ENCODE results near the gene ATP2C2.
"Not testable (repeated sequence)": the region's sequence is repeated elsewhere in the genome, so short reads cannot be mapped to it uniquely, and the experiment has no call there.

ATP2C2 gene

DNA sequence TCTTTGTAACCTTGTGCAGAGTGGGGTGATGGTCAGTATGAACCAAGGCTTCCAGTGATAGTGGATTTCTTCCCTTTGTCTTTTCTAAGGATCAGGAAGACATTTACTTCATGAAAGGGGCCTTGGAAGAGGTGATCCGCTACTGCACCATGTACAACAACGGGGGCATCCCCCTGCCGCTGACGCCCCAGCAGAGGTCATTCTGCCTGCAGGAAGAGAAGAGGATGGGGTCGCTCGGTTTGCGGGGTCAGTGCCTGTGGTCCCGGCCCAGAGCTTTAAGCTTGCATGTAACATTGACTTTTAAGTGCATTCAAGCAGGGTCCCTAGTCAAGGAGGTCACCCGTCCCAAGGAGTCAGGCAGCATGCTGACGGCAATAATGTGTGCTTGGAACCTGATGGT is 80.1 kb downstream of the ATP2C2 start:
- DNase-seq: no peak

DNA sequence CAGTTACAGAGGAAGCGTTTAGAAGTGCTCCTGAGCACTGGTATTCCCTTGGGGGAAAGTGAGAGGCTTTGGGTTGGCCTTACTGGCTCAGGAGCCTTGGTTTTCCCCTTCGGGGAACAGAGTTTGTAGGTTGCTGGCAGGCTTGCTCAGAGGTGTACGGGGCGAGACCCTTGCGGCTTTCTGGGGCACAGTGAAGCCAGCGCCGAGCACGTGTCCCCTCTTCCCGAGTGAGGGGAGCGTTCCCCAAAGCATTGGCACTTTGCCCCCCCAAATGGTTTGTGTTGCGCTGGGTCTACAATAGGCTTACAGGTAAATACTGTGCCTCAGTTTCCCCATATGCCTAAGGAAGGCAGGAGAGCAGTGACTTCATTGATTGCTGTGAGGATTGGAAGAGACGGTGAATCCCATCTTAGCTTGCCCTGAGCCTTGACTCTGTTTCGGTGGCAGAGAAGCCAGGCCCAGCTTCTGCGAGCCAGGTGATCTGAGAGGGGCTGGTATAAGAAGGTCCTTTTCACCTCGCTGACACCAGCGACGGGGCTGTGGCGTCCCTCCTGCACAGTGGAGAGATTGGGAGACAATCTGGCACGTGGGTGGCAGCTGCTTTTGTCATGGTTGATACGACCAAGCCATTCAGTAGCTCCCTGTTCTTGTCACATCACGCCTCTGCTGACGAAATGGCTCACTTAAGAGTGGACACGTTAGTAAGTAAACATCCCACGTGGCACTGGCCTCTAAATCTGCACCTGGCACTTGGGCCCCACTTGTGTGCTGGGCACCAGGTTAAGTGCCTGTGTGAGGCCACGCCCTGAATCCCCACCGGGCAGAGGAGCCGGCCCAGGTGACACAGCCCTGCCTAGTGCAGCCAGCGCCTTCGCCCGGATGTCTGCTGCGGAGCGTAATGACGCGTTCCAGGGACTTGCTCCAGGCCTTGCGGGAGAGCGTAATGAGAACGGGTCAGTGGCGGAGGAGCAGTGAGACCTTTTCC is 81.1 kb downstream of the ATP2C2 start:
- DNase-seq: no peak

DNA sequence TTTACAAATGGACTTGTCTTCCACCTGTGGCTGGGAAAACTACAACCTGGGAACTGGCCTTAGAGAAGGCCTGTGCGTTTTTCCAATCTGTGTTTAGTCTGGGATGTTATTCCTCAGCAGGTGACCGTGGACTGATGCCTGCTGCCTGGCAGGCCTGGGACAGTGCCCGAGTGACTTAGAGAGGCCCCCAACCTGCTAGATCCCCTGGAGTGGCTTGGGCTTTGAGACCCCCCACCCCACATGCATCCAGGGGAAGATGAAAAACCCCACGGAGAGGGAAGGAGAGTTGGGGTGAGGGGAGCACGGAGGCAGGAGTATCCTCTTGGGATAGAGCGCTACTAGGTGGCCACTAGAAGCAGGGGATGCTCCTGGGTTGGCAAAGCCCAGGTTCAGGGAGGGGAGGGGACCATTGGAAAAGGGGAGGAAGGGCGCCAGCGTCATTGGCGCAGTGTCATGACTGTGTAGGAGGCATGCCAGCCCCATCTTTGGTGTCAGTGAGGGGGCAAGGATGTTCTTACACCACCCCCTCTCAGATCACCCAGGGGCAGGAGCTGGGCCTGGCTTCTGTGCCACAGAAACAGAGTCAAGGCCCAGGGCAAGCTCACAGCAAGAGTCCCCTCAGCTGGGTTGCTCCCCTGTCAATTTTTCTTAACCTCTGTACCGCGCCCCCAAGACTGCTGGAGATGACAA is 82.0 kb downstream of the ATP2C2 start:
- DNase-seq: no peak

DNA sequence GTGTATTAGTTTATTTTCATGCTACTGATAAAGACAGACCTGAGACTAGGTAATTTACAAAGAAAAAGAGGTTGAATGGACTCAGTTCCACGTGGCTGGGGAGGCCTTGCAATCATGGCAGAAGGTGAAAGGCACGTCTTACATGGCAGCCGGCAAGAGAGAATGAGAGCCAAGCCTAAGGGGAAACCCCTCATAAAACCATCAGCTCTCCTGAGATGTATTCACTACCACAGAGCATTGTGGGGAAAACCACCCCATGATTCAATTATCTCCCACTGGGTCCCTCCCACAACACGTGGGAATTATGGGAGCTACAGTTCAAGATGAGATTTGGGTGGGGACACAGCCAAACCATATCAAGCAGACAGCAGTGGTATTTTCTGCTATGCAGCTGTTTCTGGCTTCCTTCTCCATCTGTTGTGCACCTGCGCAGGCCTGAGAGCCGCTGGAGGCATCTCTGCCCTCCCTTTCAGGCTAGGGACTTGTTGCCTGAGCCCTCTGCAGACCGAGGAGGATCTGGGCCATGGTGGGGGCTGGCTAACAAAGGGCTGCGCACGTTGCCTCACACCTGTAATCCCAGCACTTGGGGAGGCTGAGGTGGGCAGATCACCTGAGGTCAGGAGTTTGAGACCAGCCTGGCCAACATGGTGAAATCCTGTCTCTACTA is 82.8 kb downstream of the ATP2C2 start:
- DNase-seq: not testable (repeated sequence)

DNA sequence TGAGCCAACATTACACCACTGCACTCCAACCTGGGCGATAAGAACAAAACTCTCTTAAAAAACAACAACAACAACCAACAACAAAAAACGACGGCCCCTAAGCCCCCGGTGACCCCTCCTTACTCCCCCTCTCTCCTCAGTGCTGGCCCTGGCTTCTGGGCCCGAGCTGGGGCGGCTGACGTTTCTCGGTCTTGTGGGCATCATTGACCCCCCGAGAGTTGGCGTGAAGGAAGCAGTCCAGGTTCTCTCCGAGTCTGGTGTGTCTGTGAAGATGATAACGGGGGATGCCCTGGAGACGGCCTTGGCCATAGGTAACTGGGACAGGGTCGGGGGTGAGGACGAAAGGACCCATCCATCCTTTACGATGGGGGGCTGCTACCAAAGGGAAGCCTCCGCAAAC is 83.4 kb downstream of the ATP2C2 start:
- DNase-seq: no peak

DNA sequence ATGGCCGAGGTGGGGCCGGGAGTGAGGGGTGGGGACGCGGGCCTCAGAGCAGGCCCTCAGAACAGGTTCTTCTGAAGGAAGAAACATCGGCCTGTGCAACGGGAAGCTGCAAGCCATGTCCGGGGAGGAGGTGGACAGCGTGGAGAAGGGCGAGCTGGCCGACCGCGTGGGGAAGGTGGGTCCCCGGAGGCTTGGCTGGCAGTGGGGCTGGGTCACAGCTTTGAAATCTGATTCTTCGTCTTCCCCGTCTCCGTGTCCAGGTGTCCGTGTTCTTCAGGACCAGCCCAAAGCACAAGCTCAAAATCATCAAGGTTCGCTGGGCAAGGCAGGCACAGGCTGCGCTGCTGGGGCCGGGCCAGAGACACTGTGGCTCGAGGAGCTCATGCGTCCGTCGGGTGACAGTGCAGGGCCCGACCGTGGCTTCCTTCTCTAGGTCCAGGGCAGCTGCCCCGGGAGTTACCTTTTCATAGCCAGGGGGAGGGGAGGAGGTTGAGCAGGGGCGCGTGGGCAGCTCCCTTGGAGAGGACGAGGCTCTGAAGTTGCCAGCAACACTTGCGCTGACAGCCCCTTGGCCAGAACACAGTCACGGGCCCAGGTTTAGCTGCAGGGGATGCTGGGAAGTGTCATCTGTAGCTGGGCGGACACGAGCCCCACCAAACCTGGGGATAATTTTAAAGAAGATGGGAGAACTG is 84.9 kb downstream of the ATP2C2 start:
- DNase-seq: no peak

DNA sequence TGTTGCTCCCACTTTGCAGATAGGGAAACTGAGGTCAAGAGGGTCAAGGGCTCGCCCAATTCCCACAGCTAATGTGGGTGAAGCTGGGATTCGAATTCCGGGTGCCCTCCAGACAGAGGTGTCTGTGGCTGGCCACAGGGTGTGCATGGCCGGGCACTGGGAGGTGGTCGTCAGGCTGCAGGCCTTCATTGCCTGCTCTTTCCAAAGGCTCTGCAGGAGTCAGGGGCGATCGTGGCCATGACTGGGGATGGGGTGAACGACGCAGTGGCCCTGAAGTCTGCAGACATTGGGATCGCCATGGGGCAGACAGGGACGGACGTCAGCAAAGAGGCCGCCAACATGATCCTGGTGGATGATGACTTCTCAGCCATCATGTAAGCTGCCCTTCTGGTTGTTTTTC is 86.3 kb downstream of the ATP2C2 start:
- DNase-seq: no peak

DNA sequence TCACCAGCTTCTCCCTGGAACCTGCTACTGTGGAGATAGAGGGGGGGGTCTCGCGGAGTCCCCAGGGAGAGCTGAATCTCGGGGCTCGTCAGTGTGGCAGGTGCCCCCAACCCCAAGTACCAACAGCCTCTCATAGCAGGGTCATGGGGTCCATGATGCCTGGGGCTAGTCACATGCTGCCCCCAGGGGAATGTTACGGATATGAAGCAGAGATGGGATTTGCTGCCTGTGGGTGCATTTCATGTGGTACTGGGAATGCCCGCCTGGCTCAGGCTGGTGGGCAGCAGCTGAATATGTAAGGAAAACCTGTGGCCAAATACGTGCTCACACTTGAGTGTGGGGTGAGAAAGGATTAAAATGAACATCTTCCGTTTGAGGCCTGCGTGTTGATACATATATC is 86.7 kb downstream of the ATP2C2 start:
- no peak for DNase-seq

DNA sequence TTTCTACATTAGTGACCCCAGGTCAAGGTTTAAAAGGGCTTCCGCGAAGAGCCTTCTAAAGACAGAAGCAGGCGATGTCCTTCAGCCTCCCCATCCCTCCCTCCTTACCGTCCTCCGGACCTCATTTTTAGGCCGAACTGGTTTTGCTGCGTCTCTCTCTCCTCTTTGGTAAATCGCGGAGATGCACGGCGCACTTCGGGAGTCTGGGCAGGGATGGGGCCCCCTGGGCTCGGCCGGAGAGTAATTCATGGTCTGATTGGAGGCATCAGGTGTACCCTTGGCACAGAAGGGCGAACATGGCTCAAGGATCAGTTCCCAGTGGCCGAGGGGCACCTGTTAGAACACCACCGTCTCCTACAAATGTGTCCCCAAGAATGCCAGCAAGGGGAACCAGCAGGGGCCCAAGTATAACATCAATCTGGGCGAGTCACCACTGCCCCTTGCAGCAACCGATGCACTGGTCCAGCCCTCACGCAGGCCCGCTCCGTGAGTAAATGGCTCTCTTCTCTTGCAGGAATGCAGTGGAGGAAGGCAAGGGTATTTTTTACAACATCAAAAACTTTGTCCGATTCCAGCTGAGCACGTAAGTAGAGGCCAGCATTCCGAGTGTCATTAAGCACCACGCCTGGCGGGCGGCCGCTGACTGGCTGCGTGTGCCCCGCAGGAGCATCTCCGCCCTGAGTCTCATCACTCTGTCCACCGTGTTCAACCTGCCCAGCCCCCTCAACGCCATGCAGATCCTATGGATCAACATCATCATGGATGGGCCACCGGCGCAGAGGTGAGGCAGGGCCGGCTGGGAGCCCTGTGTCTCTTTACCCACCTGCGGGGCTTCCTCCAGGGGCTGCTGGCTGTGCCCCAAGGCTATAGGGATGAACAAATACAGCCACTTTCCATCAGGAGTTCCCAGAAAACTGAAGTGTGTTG is 90.5 kb downstream of the ATP2C2 start:
- DNase-seq: no peak

DNA sequence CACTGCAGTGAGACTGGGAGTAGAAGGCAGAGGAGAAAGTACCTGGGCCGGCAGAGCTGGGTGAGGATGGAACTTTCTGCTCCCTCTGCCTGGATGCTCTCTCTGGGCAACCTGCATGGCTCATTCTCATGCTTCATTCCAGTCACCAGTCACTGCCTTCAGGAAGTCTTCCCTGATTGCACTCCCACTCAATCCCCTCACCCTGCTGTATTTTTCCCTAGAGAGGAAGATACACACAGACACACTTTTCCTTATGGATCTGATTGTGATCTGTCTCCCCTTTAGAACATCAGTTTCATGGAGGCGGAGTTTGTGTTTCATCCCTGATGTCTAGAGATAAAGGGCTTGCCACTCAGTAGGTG is 91.2 kb downstream of the ATP2C2 start:
- DNase-seq: no peak

DNA sequence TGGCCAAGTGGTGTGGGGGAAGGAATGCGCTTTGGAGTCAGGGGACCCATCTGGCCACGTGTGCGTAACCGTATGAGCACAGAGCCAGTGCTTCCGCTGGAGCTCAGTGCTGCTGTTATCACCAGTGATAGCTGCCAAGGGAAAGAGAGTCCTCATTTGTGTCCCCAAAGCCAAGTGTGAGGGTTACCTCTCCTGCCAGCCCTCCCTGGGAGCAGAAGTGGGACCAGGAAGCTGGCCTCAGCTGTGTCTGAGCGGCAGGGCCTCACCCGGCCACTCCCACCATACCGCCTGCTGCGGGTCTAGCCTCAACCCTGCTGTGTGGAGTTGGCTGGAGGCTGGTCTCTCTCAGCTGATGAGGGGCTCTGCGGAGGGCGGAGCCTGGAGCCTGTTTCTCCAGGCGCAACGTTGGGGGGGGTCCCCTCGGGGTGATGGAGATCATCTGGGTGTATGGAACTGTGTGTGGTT is 91.6 kb downstream of the ATP2C2 start:
- DNase-seq: no peak

DNA sequence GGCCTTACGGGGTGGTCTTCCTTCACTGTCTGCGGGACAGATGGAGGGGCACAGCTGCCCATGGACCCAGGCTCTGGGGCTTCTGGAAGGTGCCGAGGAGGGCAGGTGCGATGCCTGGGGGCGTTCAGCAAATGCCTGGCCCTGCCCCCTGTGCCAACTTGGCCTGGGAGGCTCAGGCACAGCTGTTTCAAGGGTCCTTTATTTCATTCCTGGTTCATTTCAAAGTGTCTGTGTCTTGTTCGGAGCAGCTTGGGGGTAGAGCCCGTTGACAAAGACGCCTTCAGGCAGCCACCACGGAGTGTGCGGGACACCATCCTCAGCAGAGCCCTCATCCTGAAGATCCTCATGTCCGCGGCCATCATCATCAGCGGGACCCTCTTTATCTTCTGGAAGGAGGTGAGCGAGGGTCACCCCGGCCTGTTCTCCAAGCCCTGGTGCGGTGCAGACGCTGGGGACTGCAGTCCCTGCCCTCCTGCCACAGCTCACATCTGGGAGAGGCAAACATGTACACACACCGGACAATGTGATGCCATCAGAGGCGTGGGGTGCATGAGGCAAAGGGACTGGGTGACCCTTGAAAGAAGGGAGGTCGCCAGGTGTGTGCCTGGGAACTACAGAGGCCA is 92.2 kb downstream of the ATP2C2 start:
- no peak for DNase-seq

DNA sequence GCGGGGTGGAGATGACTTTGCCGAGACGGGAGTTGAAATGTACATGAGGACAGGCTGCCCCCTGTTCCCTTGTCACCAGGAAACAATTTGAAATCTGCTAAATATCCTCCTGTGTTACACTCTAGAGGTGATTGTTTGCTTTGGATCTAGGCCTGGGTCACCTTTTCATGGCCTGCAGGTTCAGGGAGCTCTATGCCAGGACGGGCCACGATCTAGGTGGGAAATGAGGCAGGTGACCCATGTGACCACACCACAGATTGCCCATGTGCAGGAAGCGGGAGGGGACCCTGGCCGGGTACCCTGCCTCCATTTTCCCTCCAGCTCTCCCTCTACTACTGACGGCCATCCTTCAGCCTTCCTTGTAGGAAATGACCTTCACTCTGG is 92.7 kb downstream of the ATP2C2 start:
- DNase-seq: no peak

DNA sequence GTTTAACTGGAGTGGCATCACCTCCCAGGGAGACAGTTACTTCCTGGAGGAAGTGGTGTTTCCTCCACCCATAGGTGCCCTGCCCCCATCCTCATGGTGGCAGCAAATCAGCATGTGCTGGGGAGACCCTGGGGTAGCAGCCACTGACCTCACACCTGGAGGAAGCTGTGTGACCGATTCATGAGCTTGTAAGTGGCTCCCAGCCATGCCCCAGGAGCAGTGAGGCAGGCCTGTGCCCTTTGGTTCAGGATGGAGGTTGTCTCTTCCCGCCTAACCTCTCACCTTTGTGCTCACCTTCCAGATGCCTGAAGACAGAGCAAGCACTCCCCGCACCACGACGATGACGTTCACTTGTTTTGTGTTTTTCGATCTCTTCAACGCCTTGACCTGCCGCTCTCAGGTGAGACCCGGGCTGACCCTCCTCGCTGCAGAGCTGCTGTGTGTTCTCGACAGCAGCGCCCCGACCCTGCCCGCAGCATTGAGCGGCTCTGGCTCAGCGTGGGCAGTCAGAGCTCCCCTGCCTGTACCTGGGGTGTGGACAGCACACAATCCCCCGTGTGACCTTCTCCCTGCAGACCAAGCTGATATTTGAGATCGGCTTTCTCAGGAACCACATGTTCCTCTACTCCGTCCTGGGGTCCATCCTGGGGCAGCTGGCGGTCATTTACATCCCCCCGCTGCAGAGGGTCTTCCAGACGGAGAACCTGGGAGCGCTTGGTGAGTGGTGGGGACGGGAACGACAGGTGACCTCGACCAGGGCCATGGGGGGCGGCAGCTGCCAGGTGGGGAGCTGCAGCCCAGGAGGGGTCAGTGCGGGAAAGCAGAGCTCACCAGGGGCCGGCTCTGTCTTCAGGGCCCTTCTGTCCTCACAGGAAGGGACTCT is 93.3 kb downstream of the ATP2C2 start:
- no peak for DNase-seq

DNA sequence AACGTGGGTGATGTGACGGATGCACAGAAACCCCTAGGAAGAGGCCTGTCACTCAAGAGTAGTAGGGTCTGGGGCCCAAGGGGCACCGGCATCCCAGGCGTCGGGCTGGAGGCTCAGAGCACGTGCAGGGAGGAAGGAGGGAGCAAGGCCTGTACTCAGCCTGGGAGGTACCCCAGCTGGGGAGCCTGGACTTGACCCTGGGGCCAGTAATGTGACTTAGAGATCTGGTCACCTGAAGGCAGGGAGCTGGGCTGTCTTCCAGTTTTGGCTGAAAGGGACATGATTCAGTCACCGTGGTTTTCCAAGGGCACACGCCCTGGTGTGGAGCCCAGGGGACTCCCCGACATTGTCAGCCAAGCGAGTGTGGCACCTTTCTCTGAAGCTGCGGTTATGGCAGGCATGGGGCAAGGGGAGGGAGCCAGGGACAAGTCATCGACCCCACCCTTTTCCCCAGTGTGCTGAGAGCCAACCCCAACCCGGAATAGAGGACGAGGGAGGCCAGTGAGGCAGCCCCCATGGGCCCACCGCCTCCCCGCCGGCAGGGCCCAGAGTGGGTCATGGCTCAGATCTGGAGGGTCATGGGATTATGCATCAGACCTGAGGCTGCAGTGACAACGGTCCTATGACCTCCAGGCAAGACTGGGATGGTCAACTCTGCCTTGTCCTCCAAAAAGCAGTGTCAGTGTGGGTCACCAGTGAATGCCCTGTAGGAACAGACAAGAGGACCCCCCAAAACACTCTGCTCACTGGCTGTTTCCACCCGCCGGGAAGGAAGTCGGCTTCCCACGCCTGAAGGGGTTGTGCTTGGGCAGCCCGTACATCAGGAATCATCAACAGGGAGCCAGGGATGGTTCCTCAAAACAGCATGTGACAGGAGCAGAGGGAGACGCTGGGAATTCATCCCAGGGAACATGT is 94.2 kb downstream of the ATP2C2 start:
- DNase-seq: no peak

DNA sequence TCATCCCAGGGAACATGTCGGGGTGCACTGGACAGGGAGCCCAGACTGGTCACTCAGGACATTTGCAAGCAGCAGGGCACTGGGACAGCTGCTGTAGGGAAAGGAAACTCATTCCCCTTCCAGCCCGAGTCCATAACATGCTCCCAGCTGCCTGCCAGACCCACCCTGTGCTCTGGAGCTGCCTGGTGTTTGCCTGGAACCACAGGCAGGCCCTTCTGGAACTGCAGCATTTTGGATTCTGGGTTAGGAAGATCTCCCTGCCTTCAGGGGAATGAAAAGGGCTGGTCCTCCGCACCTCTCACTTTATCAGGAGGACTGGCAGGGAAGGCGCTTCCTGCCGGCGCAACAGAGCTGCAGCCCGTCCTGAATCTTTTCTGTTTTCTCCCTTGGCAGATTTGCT is 94.9 kb downstream of the ATP2C2 start:
- no peak for DNase-seq

DNA sequence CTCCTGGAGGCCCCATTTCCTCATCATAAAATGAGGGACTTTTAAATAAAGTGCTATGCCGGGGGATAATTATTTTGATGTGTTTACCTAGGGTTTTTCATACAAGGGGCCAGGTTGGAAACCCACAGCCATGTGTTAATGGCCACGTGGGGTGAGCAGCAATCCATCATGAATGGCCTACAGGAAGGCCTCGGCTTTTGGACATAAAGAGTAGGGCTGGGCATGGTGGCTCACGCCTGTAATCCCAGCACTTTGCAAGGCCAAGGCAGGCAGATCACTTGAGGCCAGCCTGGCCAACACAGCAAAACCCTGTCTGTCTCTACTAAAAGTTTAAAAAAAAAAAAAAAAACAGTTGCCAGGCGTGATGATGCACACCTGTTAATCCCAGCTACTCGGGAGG is 95.8 kb downstream of the ATP2C2 start:
- DNase-seq: no peak

DNA sequence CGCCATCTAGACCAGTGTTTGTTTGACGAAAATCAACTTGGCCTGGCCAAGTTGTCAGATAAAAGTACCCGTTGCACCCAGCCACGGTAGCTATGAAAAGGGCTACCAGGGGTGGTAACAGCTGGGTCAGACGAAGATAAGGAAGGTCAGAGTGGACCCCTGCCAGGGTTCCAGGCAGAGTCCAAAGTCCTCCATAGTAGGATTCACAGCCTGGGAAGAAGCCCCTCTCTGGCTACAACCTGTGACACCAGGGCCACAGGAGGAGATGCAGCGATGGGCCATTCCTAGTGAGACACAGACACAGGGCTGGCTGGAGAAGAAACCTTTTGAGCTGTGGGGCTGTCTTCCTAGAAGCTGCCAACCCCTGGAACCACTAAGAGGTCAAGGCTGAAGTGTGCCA is 96.8 kb downstream of the ATP2C2 start:
- no peak for DNase-seq
